Occipital lobe (tissue), 2 donors: ENCODE results near the gene DPPA2. TPM values are rescaled to one million over a fixed set of nuclear protein-coding genes. Genes with fewer than 3 reads are reported as not detected.
"Not testable (repeated sequence)": the region's sequence is repeated elsewhere in the genome, so short reads cannot be mapped to it uniquely, and the experiment has no call there.

Source experiments
- DNase-seq: peaks from one replicate; lab custom pipeline; 2025; lab: John Stamatoyannopoulos, UW
- total RNA-seq: library from RNA; depleted of rRNA; stranded (reverse); fragments of >200 nt; gene quantifications from one replicate; pipeline ENCODE4 v1.2.3, GENCODE V29; 2014

The DPPA2 gene
- not detected for total RNA-seq

- DNase-seq, result no peak
Measured at GRCh38 chr3:109316162-109316730, at the start of gene DPPA2. DPPA2 (minus strand) TSS chr3:109316517; CDS start chr3:109314542, 1,975 bp downstream.

- DNase-seq, result no peak
Measured at GRCh38 chr3:109364088-109364487, 47.8 kb upstream of the DPPA2 start.

GRCh38 chr3:109363634-109364033 lies 47.3 kb upstream of the DPPA2 start:
- no peak for DNase-seq

GRCh38 chr3:109362823-109363222 lies 46.5 kb upstream of the DPPA2 start:
- DNase-seq, result no peak

GRCh38 chr3:109358809-109359208 lies 42.5 kb upstream of the DPPA2 start:
- not testable (repeated sequence) for DNase-seq

GRCh38 chr3:109356442-109357155 lies 40.3 kb upstream of the DPPA2 start:
- DNase-seq, result no peak

- DNase-seq, result no peak
Measured at GRCh38 chr3:109355625-109356441, 39.5 kb upstream of the DPPA2 start.

- DNase-seq, result no peak
Measured at GRCh38 chr3:109353057-109353456, 36.7 kb upstream of the DPPA2 start.

GRCh38 chr3:109351231-109351630 lies 34.9 kb upstream of the DPPA2 start:
- DNase-seq, result no peak

- DNase-seq, result no peak
Measured at GRCh38 chr3:109346770-109347295, 30.5 kb upstream of the DPPA2 start.

- DNase-seq, result no peak
Measured at GRCh38 chr3:109346099-109346498, 29.8 kb upstream of the DPPA2 start.

- no peak for DNase-seq
Measured at GRCh38 chr3:109339714-109340648, 23.7 kb upstream of the DPPA2 start.

GRCh38 chr3:109339197-109339596 lies 22.9 kb upstream of the DPPA2 start:
- no peak for DNase-seq

GRCh38 chr3:109338322-109338721 lies 22.0 kb upstream of the DPPA2 start:
- DNase-seq, result no peak

- DNase-seq, result no peak
Measured at GRCh38 chr3:109337393-109337792, 21.1 kb upstream of the DPPA2 start, which contains the start of gene DPPA4. DPPA4 (minus strand) TSS chr3:109337546; CDS start chr3:109337517, 29 bp downstream.

- DNase-seq, result no peak
Measured at GRCh38 chr3:109336291-109336861, 20.1 kb upstream of the DPPA2 start.

GRCh38 chr3:109334572-109334971 lies 18.3 kb upstream of the DPPA2 start:
- DNase-seq, result no peak

GRCh38 chr3:109331692-109332091 lies 15.4 kb upstream of the DPPA2 start:
- DNase-seq, result no peak

- no peak for DNase-seq
Measured at GRCh38 chr3:109330405-109330804, 14.1 kb upstream of the DPPA2 start.

GRCh38 chr3:109328202-109328601 lies 11.9 kb upstream of the DPPA2 start:
- no peak for DNase-seq

- DNase-seq, result no peak
Measured at GRCh38 chr3:109325657-109326056, 9.3 kb upstream of the DPPA2 start.
